Activated CD8-positive, alpha-beta memory T cell treated with anti-CD3 and anti-CD28 coated beads for 24 hours (primary cell): ENCODE measurements around the gene CYP27B1.
A peak's percentile ranks its signal among the peaks of the same experiment; 100 is the strongest.

ENCODE experiments used
- DNase-seq: peaks from one replicate; pipeline ENCODE4 v3.0.0-alpha.2; 2020

Gene CYP27B1

GRCh38 chr12:57765003-57765697, 1.7 kb downstream of the CYP27B1 start:
- peak; percentile 84 for DNase-seq

GRCh38 chr12:57764662-57765002, 2.2 kb downstream of the CYP27B1 start:
- DNase-seq, result no peak

DNA sequence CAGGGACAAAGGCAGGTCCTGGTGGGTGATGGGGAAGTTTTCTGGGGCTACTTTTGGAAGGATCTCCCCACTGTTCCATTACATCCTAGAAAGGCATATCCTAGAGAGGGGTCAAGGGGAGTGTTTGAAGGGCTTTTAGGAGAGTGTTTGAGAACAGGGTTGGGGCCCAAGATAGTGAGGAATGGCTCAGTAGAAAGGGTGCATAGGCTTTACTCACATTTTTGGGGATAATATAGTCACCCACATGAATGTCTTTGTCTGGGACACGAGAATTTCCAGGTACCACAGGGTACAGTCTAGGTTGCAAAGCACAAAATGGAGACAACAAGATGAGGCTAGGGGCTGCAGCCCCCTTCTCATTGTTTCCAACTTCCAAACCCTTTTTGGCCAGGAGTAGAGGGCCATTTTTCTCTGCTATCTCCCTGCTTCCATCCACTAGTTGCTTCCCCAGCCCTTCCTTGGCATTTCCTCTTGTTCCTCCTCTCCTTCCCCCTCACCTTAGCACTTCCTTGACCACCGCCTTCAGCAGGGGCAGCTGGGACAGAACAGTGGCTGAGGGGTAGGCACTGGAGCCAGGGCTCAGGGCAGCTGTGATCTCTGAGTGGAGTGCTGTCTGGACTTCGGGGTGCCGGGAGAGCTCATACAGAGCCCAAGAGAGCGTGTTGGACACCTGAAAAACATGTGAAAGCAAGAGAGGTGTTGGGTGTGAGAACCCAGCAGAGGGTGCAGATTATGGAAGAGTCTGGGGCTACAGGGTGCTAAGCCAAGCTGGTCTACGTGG, 2.8 kb downstream of the CYP27B1 start:
- no peak for DNase-seq

GRCh38 chr12:57762463-57762862, 4.4 kb downstream of the CYP27B1 start:
- DNase-seq, result no peak

GRCh38 chr12:57761391-57761998, 5.4 kb downstream of the CYP27B1 start:
- DNase-seq, result no peak

- DNase-seq, result no peak
These were observed 6.4 kb downstream of the CYP27B1 start for GRCh38 chr12:57760347-57760982.

GRCh38 chr12:57759360-57759980, 7.4 kb downstream of the CYP27B1 start:
- no peak for DNase-seq

- no peak for DNase-seq
These were observed 8.1 kb downstream of the CYP27B1 start for GRCh38 chr12:57758552-57759359.

- DNase-seq, result no peak
These were observed 9.1 kb downstream of the CYP27B1 start for GRCh38 chr12:57757771-57758170.

- peak; percentile 84 for DNase-seq
These were observed 10.2 kb downstream of the CYP27B1 start for GRCh38 chr12:57756406-57757341.

DNA sequence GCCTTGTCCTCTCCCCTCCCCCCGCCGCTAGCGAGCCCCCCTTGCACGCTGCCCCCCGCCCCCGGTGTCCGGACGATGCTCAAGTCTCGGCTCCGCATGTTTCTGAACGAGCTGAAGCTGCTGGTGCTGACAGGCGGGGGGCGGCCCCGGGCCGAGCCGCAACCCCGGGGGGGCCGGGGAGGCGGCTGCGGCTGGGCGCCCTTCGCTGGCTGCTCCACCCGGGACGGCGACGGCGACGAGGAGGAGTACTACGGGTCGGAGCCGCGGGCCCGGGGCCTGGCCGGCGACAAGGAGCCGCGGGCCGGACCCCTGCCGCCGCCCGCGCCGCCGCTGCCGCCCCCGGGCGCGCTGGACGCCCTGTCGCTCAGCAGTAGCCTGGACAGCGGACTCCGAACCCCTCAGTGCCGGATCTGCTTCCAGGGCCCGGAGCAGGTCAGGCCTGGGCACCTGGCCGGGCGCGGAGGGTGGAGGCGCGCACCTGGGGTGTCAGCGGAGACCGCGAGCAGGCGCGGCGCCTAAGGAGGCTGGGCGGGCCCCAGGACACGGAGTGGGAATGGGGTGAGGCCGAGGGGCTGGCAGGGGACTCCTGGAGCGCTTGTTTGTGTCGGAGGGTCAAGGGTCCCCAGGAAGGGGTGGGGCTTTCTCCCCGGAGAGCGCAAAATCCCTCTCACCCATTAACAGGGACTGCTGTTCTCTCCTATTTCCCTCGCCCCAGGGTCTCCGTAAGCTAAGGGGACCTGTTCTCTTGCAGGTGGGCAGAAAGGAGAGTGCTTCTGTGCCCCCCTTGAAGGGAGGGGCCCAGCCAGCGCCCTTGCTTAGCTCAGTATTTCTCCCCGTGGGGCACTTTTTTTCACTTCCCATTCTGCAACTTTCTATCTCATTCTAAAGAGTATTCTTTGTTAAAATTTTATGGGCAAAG, 11.2 kb downstream of the CYP27B1 start:
- peak; percentile 68 for DNase-seq

DNA sequence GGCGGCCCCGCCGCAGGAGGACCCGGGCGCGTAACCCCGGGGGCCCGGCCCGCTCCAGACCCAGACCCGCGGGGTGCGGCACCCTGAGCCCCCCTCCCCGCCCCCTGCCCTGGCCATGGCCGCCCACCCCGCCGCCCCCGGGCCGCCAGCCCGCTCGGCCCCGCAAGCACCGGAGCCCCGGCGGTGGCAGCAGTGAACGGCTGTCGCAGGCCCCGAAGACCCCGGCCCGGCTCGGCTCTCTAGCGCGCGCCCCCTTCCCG, 11.8 kb downstream of the CYP27B1 start:
- DNase-seq, result no peak

DNA sequence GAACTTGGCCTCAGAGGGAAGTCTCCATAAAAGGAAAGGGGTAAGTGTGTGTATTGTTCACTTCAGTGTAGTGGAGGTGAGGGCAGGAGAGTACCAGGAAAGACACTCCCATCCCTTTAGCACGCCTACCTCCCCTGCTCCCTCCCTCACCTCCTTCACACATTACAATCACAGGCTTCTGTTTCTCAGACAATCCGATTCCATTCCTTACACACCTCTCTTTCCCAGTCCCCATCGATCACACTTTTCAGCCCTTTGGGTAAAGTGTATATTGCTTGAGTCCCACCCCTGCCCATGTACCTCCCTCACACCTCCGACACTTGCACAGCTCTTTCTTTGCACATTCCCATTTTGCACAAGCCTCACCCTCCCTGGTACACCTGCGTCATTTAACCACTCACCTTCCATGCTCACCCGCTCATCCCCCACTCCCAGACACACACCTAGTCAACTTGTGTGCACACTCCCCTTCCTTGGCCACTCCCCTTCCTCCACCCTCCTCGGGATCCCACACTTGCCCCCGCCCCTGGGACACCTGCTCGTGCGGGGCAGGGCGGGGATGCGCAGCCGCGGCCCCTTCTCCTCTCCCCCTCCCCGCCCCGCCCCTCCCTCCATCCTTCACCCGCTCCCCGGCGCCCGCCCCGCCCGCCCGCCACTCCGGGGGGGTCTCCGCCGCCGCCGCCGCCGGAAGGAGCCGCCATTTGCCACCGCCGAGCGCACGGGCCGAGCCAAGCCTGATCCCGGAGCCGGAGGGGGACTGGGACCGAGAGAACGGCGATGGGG, 12.3 kb downstream of the CYP27B1 start, which contains the start of gene MARCHF9:
MARCHF9 (plus strand) TSS at position 693 of the 783 bp plus-strand sequence. CDS start 426 bp downstream, outside the sequence.
- DNase-seq, result peak; percentile 87

DNA sequence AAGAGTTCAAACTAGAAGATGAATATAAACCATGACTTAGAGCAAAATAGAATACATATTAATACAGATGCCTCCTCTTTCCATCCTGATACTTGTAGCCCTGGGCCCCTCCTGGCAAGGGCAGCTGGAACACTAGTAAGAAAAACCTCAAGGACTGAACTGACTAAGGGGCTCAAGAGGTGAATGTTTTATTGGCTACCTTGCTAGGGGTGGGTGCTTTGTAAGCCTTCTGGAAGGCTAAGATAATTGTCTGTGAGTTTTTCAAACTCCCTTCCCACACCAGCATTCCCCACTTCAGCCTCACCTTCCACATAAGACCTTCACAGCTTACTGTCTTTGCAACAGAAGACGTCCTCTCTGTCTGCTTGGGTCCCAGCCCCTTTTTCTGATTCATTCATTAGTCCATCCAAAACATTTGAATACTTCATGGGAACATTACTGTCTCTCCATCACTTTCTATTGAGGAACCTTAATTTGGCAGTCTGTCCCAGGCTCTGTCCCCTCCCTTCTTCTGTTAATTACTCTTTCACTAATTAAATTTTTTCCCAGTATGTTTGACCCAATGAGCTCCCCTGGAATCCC, 13.0 kb downstream of the CYP27B1 start:
- no peak for DNase-seq

GRCh38 chr12:57752668-57753000, 14.2 kb downstream of the CYP27B1 start:
- DNase-seq, result no peak

DNA sequence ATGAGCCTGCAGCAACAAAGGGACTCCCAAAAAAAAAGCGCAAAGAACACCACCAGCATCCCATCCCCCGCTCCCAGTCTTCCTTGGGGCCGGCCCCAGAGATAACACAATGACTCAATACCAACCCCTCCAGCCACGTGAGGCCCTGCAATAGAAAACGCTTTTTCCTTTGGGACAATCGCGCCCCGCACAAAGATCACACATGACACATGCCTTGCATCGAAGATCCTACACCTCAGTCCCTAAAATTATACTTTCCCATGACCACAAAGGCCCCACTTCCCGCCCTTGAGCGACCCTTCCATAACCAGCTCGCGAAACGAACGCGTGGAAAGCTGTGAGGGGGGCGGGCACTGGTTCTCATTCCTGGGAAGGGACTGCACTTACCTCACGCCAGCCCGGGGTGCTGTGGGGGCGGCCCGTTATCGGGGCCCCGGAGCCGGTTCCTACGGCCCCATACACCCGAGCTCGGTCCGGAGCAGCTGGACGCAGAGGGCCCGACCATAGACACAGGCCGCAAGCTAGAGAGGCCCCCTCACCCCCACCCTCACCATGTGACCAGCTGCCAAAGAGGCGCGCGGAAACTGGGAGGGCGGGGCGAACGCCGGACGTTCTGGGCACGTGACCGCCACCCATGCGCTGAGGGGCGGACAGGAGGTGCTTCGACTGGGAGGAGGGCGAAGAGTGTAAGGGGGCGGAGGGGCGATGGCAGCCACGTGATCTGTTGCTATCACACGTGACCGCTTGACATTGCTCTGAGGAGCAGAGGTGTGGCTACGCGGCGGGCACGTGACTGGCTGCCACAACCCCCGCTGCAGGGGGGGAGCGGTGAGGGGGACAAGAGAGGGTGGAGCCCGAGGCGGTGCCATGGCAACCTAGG, 14.8 kb downstream of the CYP27B1 start, which contains the start of gene CDK4:
CDK4 (minus strand) TSS at position 523 of the 880 bp plus-strand sequence. CDS start 593 bp downstream, outside the sequence.
- DNase-seq, result peak; percentile 98

- DNase-seq, result peak; percentile 65
These were observed 15.5 kb downstream of the CYP27B1 start for GRCh38 chr12:57751432-57751787.
